ENCODE results near the gene MRGPRG. TPM values are rescaled to one million over a fixed set of nuclear protein-coding genes. Genes with fewer than 3 reads are reported as not detected.

The MRGPRG gene
- total RNA-seq, 1 experiment from 2014 or later = not detected

DNA sequence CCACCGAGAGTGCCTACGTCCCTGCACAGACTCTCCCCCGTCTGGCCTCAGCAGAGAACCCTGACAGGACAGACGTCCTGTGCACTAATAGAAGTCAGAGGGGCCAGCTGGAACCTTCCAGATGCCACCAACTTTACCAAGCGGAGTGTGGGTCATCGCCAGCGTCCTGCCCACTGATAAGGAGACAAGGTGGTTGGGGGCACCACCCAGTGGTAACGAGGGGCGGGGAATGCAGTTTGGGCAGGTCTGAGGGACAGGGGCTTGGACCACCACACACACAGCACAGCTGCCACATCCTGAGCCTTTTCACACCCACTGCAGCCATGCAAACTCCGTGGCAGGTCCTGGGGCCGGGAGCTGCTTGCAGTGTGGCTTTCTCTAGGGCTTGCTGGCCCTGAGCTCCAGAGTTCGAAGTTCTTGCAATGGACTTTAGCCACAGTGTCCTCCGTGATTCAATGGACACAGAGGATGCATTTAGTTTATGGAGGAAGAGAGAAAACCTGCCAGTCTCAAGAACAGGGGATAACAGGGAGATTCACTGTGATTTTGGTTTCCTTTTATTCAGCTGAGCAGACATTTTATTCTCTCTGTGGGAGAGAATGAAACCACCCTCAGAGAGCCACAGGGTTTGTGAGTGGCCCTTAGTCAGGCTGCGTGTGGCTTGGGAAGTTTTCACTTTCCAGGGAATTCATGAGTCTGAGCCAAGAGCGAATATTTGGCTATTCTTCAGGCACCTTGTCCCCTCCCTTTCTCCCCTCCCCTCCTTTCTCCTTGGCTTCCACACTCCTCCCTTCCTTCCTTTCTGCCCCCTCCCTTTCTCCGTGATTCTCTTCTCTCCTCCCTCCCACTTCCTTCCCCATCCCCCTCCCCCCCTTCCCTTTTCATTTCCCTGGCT lies 13.1 kb downstream of the MRGPRG start:
- no peak for DNase-seq
- no peak overlapping the region for H3K4me3 ChIP-seq
- H3K36me3 ChIP-seq = no peaks in the 10 kb centered on the region
- no peaks in the 10 kb centered on the region for H3K4me1 ChIP-seq
- H3K27ac ChIP-seq = no peak overlapping the region
- no peaks in the 10 kb centered on the region for H3K9me3 ChIP-seq (replicated peaks)
- peaks cover 6% of the 10 kb centered on the region; the same call in 1 of the 2 replicates for H3K27me3 ChIP-seq

DNA sequence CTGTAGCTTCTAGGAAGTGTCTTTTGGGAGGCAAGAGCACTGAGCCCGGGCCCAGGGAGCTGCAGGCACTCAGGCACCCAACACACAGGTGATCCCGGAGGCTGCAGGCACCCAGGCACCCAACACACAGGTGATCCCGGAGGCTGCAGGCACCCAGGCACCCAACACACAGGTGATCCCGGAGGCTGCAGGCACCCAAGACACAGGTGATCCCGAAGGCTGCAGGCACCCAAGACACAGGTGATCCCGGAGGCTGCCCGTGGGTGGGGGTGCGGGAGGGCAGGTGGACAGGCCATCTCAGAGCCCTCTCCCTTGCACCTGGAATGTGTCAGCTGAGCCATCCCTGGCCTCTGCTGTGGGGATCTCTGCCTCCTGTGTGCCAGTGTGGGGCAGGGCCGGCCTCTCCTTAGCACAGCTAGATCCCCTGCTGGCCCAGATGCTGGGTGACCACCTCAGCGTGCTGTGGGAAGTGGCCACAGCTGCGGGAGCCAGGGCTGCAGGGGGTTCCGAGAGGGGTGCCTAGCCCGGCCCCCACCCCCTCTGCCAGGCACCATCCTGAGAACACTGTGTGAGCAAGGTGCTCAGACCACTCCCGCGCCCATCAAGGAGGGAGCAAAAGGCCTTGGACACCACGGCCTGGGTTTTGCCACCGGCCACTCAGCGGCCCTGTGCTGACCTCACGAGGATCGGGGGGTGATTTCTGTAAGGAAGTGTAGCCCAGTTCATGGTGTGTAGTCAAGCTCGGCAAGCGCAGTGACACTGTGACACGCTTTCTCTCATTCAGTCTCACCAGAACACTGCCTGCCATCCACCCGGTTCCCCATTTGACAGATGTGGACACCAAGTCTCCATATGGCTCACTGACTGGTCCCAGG lies 14.2 kb downstream of the MRGPRG start:
- Histone ChIP-seq H3K4me3 (no peak overlapping the region), H3K4me1 (no peaks in the 10 kb centered on the region), H3K9me3 (replicated peaks) (no peaks in the 10 kb centered on the region), H3K36me3 (no peaks in the 10 kb centered on the region), H3K27ac (no peak overlapping the region), H3K27me3 (peaks cover 13% of the 10 kb centered on the region)
- DNase-seq = no peak

DNA sequence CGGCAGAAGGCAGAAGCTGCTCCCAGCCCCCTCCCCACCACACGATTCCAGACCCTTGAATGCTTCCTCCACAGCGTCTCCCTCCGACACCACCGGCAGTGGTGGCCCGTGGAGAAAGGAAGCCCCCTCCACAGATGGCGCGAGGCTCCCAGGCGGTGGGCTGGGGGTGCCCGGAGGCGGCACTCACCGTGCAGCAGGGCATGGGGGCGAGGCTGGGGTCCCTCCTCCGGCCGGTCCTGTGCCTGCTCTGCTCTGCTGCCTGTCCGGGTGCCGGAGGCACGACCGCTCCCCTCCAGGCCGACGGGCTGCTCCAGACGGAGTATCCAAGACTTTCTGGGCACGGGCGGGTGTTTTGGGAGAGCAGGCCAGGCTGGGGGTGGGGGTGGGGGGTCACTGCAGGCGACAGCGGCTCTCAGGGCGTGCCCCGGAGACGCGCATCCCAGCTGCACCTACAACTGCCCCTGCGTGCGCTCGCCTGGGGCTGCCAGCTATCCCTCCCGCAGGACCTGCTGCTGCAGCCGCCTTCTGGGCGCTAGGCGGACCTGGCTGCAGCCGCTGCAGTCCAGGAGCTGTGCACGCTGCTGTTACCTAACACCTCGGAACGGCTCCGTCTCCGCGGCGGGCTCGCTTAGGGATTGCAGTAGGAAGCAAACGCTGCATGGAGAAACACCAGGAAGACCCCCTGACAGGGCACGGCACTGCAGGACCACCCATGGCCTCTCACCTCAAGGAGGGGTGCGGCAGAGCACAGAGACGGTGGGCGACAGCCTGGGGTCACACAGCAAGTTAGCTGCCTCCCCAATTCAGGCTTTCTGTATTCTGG lies 15.2 kb downstream of the MRGPRG start:
- H3K27ac ChIP-seq = no peak overlapping the region
- no peak for DNase-seq
- H3K4me1 ChIP-seq = no peaks in the 10 kb centered on the region
- no peaks in the 10 kb centered on the region for H3K9me3 ChIP-seq (replicated peaks)
- H3K36me3 ChIP-seq = no peaks in the 10 kb centered on the region
- peaks cover 13% of the 10 kb centered on the region for H3K27me3 ChIP-seq
- H3K4me3 ChIP-seq = no peak overlapping the region

DNA sequence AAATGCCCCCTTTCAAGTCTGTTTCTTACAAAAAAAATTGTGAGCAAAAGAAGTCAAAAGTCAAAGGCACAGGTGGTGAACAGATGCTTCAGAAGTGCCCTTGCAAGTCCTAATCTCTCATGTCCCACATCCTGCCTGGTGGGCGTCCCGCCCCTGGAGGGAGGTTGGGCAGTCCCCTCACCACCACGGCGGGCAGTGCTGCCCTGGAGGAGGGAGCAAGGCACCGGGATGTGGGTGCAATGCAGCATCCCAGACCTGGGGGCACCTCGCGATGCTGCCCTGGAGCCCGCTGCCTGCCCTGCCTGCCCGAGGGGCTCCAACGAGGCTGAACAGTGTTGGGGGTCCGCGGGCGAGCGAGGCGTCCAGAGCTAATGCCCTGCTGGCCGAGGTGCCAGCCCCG lies 15.9 kb downstream of the MRGPRG start:
- Histone ChIP-seq H3K27me3 (peaks cover 13% of the 10 kb centered on the region), H3K27ac (no peak overlapping the region), H3K4me3 (no peak overlapping the region), H3K36me3 (no peaks in the 10 kb centered on the region), H3K4me1 (no peaks in the 10 kb centered on the region), H3K9me3 (replicated peaks) (no peaks in the 10 kb centered on the region)
- DNase-seq = peak in 1 of 2 experiments; percentile 28

DNA sequence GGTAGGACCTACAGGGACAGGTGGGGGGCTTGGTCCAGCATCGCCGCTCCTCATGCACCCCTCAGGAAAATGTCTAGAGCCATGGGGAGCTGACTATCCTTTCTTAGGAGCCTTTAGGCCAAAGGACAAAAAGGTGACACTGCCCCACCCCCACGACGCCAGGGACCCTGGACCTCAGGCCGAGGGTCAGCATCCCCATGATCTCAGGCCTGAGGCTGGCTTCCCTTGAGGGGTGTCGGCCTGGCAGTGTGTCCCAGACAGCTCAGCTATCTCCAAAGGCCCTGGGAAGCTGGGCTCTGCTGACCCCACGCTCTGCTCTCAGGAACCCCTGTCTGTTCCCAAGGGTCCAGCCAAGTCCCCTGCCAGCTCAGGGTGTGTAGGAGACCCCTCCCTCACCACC lies 16.3 kb downstream of the MRGPRG start:
- Histone ChIP-seq H3K36me3 (no peaks in the 10 kb centered on the region), H3K4me1 (no peaks in the 10 kb centered on the region), H3K27me3 (peaks cover 13% of the 10 kb centered on the region), H3K4me3 (no peak overlapping the region), H3K27ac (no peak overlapping the region), H3K9me3 (replicated peaks) (no peaks in the 10 kb centered on the region)
- DNase-seq = no peak

DNA sequence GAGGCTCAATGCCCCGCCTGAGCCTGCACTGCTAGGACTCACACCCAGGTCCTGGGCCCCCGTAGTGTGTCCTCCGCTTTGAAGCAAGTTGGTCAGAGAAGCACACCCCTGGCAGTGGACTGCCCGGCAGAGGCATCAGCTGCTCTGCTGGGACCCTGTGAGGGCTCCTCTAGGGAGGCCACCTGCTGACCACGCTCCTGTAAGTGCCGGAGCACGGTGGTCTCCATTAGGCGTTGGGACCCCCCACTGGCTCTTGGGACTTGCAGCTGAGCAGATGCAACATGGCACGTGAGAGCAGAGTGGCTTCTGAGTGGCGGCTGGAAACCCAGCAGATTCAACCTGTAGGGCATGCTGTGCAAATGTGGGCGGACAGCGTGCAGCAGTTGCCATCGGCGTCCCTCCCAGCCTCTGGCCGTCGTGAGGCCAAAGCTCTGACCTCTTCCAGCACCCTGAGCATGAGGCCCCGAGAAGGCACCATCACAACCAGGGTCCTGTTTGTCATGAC lies 16.9 kb downstream of the MRGPRG start:
- Histone ChIP-seq H3K36me3 (no peaks in the 10 kb centered on the region), H3K27ac (no peak overlapping the region), H3K4me1 (no peaks in the 10 kb centered on the region), H3K27me3 (peaks cover 18% of the 10 kb centered on the region), H3K9me3 (replicated peaks) (no peaks in the 10 kb centered on the region), H3K4me3 (no peak overlapping the region)
- DNase-seq = no peak

DNA sequence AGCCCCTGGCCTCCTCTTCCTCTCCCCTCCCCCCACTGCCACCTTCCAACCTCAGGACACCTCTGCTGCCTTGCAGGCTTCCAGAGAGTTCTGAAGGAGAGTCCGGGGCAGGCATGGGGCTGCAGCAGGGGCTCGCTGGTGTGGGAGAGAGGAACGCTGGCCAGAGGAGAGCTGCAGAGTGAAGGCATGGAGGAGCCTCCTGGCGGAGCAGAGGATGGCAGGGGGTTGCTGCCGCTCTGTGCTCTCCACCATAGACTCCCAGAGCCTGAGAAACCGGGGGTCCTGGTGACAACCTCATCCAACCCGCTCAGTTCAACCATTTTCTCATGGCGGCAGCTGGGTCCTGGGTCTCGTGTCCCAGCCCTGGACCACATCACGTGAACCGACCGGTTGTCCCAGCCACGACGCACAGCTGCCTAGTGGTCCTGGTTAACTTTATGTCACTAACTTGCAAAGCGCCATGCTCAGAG lies 17.5 kb downstream of the MRGPRG start:
- Histone ChIP-seq H3K27me3 (peaks cover 24% of the 10 kb centered on the region), H3K4me1 (no peaks in the 10 kb centered on the region), H3K9me3 (replicated peaks) (no peaks in the 10 kb centered on the region), H3K36me3 (no peaks in the 10 kb centered on the region), H3K4me3 (no peak overlapping the region), H3K27ac (no peak overlapping the region)
- DNase-seq = no peak

DNA sequence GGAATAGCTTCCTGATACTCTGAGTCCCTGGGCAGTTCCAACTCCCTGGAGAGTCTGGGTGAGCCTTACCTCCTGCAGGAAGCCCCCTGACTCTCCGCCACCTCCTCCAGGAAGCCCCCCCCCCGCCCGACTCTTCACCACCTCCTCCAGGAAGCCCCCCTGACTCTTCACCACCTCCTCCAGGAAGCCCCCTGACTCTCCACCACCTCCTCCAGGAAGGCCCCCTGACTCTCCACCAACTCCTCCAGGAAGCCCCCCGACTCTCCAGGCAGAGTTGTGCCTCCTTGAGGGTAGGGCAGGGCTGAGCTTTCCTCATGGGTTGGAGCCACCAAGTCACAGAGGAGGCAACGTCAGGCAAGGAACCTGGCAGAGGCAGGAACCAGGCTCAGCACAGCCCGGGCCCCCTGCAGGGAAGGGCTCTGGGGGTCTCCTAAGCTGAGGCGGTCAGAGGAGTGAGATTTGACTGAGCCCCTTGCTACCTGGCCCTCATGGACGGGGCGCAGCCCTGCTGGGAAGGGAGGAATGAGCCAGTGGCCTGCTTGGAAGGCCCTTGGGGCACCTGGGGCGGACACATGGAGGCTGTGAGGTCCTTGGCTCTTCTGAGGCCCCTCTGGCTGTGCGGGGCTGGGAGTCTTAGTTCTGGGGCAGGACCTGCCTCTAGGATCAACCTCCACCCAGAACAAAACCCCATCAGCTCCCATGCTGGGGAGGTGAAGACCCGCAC lies 18.1 kb downstream of the MRGPRG start:
- Histone ChIP-seq H3K4me1 (no peaks in the 10 kb centered on the region), H3K9me3 (replicated peaks) (no peaks in the 10 kb centered on the region), H3K27ac (no peak overlapping the region), H3K36me3 (no peaks in the 10 kb centered on the region), H3K4me3 (no peak overlapping the region), H3K27me3 (peaks cover 26% of the 10 kb centered on the region)
- no peak for DNase-seq

DNA sequence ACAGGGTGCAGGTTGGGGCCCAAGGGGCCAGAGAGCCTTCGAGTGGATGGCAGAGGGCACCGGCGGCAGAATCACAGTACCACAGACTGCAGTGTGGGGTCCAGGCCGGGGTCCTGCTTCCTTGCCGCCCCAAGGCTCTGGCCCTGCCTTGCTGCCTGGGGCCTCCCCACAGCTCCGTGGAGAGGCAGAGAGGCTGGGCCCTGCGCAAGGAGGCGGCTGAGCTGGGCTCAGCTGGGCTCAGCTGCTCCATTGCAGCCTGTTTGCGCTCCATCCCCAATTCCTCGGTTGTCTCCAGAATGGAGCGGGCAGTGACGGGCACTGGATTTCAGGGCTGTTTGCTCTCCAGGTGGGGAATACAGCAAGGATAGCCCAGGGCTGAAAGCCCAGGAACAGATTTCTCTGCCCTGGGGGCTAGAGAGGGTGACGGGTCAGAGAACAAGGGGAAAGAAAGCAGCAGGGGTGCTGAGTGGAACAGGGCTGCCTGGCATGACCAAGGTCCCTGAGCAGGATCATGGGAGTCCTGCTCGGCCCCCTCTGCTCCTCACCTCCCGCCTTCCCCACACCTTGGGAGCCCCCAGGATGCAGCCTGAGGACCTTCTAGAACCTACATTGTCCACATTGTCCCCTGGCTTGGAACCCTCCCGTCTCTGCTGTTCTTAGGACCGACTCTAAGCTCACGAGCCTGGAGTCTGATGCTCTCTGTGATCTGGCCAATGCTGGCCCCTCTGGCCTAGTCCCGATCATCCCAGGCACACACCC lies 18.9 kb downstream of the MRGPRG start:
- Histone ChIP-seq H3K9me3 (replicated peaks) (no peaks in the 10 kb centered on the region), H3K4me1 (no peaks in the 10 kb centered on the region), H3K4me3 (no peak overlapping the region), H3K27ac (no peak overlapping the region), H3K36me3 (no peaks in the 10 kb centered on the region), H3K27me3 (peaks cover 26% of the 10 kb centered on the region)
- no peak for DNase-seq

DNA sequence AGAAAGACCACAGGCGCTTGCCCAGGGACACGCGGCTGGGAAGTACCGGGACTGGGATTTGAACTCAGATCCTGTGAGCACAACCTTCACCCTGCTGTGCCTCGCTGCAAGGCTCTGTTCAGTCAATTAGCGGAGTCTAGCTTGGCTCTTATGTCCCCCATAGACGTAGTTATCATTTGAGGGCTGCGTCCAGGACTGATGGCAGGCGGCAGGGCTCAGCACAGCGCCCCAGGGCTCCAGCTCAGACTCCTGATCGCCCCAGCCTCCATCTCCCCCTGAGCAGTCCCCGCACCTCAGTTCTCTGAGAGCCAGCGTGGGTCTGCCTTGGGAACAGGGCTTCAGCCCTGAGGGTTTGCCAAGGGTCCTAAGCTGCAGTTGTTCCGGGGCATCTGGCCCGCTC lies 19.8 kb downstream of the MRGPRG start:
- Histone ChIP-seq H3K27me3 (peaks cover 29% of the 10 kb centered on the region), H3K36me3 (no peaks in the 10 kb centered on the region), H3K27ac (no peak overlapping the region), H3K4me1 (no peaks in the 10 kb centered on the region), H3K9me3 (replicated peaks) (no peaks in the 10 kb centered on the region), H3K4me3 (no peak overlapping the region)
- no peak for DNase-seq

DNA sequence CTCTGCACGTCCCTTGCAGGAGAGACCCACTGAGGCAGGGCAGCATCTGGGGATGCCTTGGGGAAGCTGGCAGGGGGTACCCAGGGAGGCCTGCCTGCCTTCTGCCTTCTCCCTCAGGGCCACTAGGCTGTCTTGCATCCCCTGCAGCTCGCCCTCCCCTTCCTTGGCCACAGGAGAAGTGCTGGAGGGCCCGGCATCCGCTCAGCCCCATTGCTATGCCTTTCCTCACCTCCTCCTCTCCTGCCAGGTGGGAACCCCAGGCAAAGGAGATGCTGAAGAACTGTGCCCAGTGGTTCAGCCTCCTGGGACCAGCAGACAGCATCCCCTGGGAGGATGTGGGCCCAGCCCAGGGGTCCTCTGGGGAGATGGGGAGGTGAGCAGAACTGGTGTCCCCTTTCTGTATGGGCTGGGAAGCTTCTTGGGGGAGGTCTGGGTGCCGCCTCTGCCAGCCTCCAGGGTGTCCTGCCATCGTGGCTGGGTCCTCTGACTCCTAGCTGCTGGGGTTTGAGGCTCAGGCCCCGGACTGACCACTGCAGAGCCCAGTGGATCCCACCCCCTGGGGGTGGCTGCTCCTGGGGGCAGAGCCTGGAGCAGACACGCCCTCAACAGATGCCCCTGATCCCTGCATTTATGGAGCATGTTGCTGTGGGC lies 20.6 kb downstream of the MRGPRG start:
- no peaks in the 10 kb centered on the region for H3K4me1 ChIP-seq
- no peak overlapping the region for H3K4me3 ChIP-seq
- DNase-seq = no peak
- no peak overlapping the region for H3K27ac ChIP-seq
- H3K27me3 ChIP-seq = peaks cover 33% of the 10 kb centered on the region
- no peaks in the 10 kb centered on the region for H3K36me3 ChIP-seq
- no peaks in the 10 kb centered on the region for H3K9me3 ChIP-seq (replicated peaks)

DNA sequence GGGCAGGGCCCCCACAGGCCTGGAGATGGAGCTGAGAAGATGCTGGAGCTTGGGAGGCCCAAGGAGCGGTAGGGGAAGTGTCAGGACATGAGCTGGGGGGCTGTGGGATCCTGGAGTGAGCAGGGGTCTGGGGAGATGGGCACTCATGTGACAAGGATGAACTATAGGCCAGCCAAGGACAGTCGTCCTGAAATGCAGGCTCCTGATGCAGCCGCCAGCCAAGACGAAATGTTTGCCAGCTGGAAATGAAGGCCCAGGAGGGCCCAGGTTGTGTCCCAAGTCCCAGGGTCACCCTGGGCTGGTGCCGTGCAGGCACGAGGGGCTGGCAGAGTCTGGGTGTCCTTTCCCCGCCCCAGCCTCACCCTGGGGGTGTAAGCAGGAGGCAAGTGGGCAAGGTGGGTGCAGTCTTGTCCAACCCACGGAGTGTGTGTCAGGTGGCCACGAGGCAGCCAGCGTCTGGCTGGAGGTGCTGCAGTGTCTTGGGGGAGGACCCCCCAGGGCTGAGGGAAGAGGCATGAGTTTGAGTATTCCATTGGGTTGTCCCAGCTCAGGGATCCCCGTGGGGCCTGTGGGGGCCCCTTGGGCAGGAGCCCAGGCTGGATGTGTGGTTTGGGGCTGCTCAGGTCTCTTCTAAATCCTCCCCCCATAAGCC lies 21.4 kb downstream of the MRGPRG start:
- peaks cover 31% of the 10 kb centered on the region for H3K27me3 ChIP-seq
- no peak overlapping the region for H3K27ac ChIP-seq
- no peak for DNase-seq
- no peak overlapping the region for H3K4me3 ChIP-seq
- H3K4me1 ChIP-seq = no peaks in the 10 kb centered on the region
- no peaks in the 10 kb centered on the region for H3K9me3 ChIP-seq (replicated peaks)
- no peaks in the 10 kb centered on the region for H3K36me3 ChIP-seq
